Type B pancreatic cell (in vitro differentiated cells): ENCODE measurements around the gene TUBB1. TPM values are rescaled to one million over a fixed set of nuclear protein-coding genes. Genes with fewer than 3 reads are reported as not detected.

Experiments
- DNase-seq: peaks from one replicate; pipeline ENCODE4 v3.0.0; 2021; ENCODE audit warnings: mixed read lengths; ENCODE audit not compliant: unreplicated experiment; ENCODE audit errors: extremely low spot score
- H3K27ac Mint-ChIP-seq: 2 replicates; pipeline ENCODE4 v1.8.0; 2021; ENCODE audit warnings: mild to moderate bottlenecking, mixed read lengths
- H3K27me3 Mint-ChIP-seq: 2 replicates; pipeline ENCODE4 v1.8.0; 2021; ENCODE audit warnings: mixed read lengths
- H3K36me3 Mint-ChIP-seq: 2 replicates; pipeline ENCODE4 v1.8.0; 2021; ENCODE audit warnings: mixed read lengths
- H3K4me1 Mint-ChIP-seq: one replicate; pipeline ENCODE4 v1.8.0; 2021; ENCODE audit warnings: mixed read lengths; ENCODE audit not compliant: unreplicated experiment
- H3K4me3 Mint-ChIP-seq: 2 replicates; pipeline ENCODE4 v1.8.0; 2021; ENCODE audit warnings: mild to moderate bottlenecking, mixed read lengths
- H3K9me3 Mint-ChIP-seq: 2 replicates; pipeline ENCODE4 v1.8.0; 2021; ENCODE audit warnings: mixed read lengths
- total RNA-seq: library from RNA; stranded (reverse); gene quantifications from 2 replicates; pipeline ENCODE4 v1.2.1, GENCODE V29; 2021; ENCODE audit warnings: low replicate concordance
- TF ChIP-seq, protein P1 (sequence below): fragments of 200-600 bp; sonication (generic); conservative IDR thresholded peaks from 2 replicates; pipeline ENCODE4 v1.5.0; 2021; ENCODE audit warnings: antibody characterized with exemption, mild to moderate bottlenecking

TUBB1 gene
- total RNA-seq, 1 donor from 2014 or later = 0.46 TPM

GRCh38 chr20:59027741-59028320 lies 8.6 kb downstream of the TUBB1 start:
- H3K27me3 Mint-ChIP-seq = no peaks in the 10 kb centered on the region
- H3K36me3 Mint-ChIP-seq = peaks cover 44% of the 10 kb centered on the region

GRCh38 chr20:59028812-59029211 lies 9.6 kb downstream of the TUBB1 start:
- H3K4me3 Mint-ChIP-seq = peak overlapping the region; percentile 97
- TF ChIP-seq, protein P1, sequence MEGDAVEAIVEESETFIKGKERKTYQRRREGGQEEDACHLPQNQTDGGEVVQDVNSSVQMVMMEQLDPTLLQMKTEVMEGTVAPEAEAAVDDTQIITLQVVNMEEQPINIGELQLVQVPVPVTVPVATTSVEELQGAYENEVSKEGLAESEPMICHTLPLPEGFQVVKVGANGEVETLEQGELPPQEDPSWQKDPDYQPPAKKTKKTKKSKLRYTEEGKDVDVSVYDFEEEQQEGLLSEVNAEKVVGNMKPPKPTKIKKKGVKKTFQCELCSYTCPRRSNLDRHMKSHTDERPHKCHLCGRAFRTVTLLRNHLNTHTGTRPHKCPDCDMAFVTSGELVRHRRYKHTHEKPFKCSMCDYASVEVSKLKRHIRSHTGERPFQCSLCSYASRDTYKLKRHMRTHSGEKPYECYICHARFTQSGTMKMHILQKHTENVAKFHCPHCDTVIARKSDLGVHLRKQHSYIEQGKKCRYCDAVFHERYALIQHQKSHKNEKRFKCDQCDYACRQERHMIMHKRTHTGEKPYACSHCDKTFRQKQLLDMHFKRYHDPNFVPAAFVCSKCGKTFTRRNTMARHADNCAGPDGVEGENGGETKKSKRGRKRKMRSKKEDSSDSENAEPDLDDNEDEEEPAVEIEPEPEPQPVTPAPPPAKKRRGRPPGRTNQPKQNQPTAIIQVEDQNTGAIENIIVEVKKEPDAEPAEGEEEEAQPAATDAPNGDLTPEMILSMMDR = no peak
- no peaks in the 10 kb centered on the region for H3K27me3 Mint-ChIP-seq
- no peaks in the 10 kb centered on the region for H3K9me3 Mint-ChIP-seq
- peaks cover 53% of the 10 kb centered on the region for H3K4me1 Mint-ChIP-seq
- H3K36me3 Mint-ChIP-seq = peaks cover 42% of the 10 kb centered on the region
- no peak for DNase-seq
- H3K27ac Mint-ChIP-seq = peak overlapping the region; percentile 27

More at GRCh38 chr20:59027741-59028320, 8.6 kb downstream of the TUBB1 start:
- no peak for DNase-seq
- TF ChIP-seq, protein P1 = no peak
- Mint-ChIP-seq H3K4me3 (peak overlapping the region; percentile 23), H3K9me3 (no peaks in the 10 kb centered on the region), H3K4me1 (peaks cover 51% of the 10 kb centered on the region), H3K27ac (no peak overlapping the region)

DNA sequence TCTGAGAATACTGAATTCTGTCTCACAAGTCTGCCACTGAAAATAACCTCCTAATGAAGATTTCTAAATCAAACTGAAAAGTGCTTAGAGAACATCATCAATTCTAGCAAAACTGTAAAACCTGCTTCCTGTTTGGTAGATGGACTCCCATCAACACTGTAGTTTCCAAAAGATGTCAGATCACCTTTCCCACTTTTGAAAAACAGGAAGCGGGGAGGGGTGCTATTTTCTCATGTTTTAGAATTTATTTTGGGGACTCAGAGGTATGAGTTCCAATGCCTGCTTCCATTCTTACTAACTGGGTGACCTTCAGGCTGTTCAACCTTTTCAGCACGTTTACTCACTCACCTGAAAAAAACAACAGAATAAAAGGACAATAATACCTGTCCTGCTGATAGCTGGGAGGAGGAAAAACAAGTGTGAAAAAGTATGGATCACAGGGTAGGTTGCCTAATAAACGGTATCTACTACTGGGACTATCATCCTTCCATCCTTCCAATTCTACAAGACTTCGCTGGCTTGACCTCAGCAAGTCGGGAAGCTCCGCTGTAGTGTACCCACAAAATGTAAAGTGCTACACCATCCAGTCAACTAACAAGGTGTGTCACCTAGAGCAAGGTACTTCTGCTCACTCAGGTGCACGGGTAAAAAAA lies 11.8 kb downstream of the TUBB1 start:
- Mint-ChIP-seq H3K4me3 (peak overlapping the region; percentile 97), H3K27ac (peak overlapping the region; percentile 89), H3K36me3 (peaks cover 34% of the 10 kb centered on the region), H3K27me3 (no peaks in the 10 kb centered on the region), H3K9me3 (no peaks in the 10 kb centered on the region), H3K4me1 (peaks cover 52% of the 10 kb centered on the region)
- no peak for DNase-seq
- TF ChIP-seq, protein P1 = no peak

DNA sequence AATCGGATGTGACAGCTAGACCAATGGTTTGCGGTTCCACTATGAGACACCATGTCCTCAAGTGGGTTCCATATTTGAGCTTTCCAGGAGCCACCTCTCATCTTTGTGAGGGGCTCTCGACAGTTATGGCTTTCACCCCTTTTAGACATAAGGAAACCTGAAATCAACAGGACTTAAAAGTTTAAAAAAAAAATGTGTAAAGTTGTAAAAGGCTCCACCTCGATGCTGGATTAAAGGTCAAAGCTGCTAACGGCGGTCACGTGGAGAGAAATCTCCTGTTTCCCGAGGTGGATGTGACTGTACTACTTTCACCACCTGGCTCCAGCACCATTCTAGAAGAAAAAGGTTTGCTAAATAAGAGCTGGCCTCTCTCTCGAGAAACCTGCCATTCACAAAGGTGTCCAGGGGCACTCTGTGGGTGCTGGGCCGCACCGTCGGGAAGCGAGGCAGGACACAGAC lies 12.4 kb downstream of the TUBB1 start:
- Mint-ChIP-seq H3K27ac (peak overlapping the region; percentile 89), H3K9me3 (no peaks in the 10 kb centered on the region), H3K4me1 (peaks cover 49% of the 10 kb centered on the region), H3K27me3 (no peaks in the 10 kb centered on the region), H3K36me3 (peaks cover 34% of the 10 kb centered on the region), H3K4me3 (peak overlapping the region; percentile 97)
- TF ChIP-seq, protein P1 = no peak
- DNase-seq = no peak

GRCh38 chr20:59032023-59032712 lies 12.9 kb downstream of the TUBB1 start, which contains the start of gene ATP5F1E:
Gene ATP5F1E (minus strand): TSS chr20:59032335. CDS start chr20:59032251, 84 bp downstream.
- Mint-ChIP-seq H3K36me3 (peaks cover 33% of the 10 kb centered on the region), H3K4me3 (peak within 1 kb of the TSS; percentile 97), H3K4me1 (peaks cover 44% of the 10 kb centered on the region), H3K27me3 (no peaks in the 10 kb centered on the region), H3K9me3 (no peaks in the 10 kb centered on the region), H3K27ac (peak within 1 kb of the TSS; percentile 96)
- DNase-seq = peak; percentile 97
- TF ChIP-seq, protein P1 = no peak
